ENCODE data around the gene ADH1A. TPM values are rescaled to one million over a fixed set of nuclear protein-coding genes. Genes with fewer than 3 reads are reported as not detected.
A peak's percentile ranks its signal among the peaks of the same experiment; 100 is the strongest.

ADH1A gene
- polyA plus RNA-seq, 1 donor from 2014 or later: not detected

DNA sequence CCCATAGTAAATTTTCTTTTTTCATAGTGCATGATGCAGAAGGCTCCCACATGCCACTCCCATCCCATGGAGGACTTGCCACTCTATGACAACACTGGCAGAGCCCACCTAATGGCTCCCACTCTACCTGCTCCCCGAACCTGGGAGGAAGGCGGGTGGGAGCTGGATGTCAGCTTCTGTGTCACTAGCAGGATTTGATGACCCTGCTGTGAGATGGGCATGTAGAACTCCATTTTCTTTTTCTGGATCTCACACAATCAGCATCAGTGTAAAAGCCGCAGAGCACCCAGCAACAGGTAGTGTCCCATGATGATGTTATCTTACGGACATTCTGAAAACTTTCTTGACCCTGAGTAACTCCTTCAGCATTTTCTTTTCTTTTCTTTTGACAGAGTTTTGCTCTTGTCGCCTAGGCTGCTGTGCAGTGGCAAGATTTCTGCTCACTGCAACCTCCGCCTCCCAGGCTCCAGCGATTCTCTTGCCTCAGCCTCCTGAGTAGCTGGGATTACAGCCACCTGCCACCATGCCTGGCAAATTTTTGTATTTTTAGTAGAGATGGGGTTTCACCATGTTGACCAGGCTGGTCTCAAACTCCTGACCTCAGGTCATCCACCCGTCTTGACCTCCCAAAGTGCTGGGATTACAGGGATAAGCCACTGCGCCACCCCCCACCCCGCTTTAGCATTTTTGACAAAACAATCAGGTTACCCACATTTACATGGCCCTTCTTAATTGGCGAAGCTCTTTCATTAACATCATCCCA, 15.0 kb upstream of the ADH1A start:
- H3K27ac Mint-ChIP-seq: no peak overlapping the region
- no peaks in the 10 kb centered on the region for H3K27me3 Mint-ChIP-seq
- H3K4me1 Mint-ChIP-seq: no peaks in the 10 kb centered on the region
- peaks cover 0 to 5% (median 4%) of the 10 kb centered on the region in 3 donors for H3K9me3 Mint-ChIP-seq
- no peaks in the 10 kb centered on the region for H3K36me3 Mint-ChIP-seq
- no peak overlapping the region for H3K4me3 Mint-ChIP-seq

DNA sequence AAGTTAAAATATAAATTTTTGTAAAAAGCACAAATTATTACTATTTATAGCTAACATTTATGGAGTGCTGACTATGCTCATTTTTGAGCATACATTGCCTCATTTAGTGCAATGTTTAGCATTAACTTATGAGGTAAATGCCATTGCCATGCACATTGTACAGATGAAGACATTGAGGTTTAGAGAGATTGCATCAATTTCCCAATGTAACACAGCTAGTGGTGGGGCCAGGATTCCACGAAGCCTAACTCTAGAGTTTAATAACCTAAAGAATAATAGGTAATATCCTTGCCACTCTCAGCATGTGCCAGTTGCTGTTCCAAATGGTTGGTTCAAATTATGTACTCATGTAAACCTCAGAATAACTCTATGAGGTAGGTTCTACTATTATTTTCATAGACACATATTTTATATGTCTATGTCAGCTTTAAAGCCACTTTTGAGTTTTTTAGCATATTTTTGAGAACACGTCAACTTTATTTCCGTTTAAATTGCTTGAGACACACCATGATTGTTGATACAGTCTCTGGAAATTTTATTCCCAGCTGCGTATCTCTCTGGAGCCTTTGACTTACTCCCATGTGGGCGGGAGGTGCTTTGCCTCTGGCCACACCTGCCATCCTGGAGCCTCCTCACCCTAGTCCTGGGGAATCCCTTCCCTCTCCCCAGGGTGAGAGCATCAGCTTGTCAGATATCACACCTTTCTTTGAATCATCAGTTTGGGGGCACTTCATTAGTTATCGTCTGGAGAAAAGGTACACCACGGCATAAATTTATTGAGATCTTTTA, 10.8 kb upstream of the ADH1A start:
- Mint-ChIP-seq H3K36me3 (no peaks in the 10 kb centered on the region), H3K9me3 (peaks cover 3 to 28% (median 12%) of the 10 kb centered on the region in 3 donors), H3K4me1 (no peaks in the 10 kb centered on the region), H3K4me3 (no peak overlapping the region), H3K27me3 (no peaks in the 10 kb centered on the region), H3K27ac (no peak overlapping the region)

DNA sequence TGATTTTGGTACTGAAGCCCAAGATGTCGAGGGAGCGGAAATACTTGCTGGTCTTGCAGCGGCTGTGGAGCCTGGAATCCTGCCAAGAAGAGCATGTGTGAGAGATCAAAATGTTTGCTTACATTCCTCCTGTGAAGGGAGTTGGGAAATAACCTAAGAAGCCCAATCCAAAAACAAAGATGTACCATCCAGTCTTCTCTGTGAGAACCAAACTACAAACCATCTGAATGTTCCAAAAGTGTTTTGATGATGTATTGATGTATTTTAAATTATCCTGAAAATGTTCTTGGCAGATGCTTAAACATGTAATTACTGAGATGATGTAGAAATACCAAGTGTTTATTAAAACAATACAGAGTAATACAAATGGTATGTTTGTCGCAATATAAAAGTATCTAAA, 10.1 kb upstream of the ADH1A start:
- no peak overlapping the region for H3K27ac Mint-ChIP-seq
- H3K4me1 Mint-ChIP-seq: no peaks in the 10 kb centered on the region
- peaks cover 6 to 33% (median 12%) of the 10 kb centered on the region in 3 donors for H3K9me3 Mint-ChIP-seq
- no peaks in the 10 kb centered on the region for H3K27me3 Mint-ChIP-seq
- no peaks in the 10 kb centered on the region for H3K36me3 Mint-ChIP-seq
- no peak overlapping the region for H3K4me3 Mint-ChIP-seq

DNA sequence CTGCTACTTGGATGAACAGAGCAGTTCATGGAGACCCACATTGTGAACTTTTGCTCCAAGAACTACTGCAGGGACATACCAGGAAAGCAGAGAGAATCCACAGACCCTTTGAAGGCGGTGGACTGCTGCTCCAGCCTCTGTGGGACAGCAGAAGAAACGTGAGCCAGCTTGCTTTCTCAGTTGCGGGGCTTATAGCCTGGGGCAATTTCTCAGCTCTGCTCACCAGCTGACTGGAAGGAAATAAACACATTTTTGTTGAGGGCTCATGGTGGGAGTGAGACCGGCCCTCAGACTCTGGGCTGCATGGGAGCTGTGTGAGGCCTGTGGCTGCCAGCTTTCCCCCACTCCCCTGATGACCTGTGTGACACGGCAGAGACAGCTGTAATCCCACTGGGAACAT, 2.6 kb upstream of the ADH1A start:
- no peaks in the 10 kb centered on the region for H3K4me1 Mint-ChIP-seq
- H3K27me3 Mint-ChIP-seq: peaks cover 9% of the 10 kb centered on the region
- no peak overlapping the region for H3K4me3 Mint-ChIP-seq
- H3K27ac Mint-ChIP-seq: no peak overlapping the region
- no peaks in the 10 kb centered on the region for H3K36me3 Mint-ChIP-seq
- H3K9me3 Mint-ChIP-seq: peaks cover 10 to 28% (median 13%) of the 10 kb centered on the region in 3 donors

DNA sequence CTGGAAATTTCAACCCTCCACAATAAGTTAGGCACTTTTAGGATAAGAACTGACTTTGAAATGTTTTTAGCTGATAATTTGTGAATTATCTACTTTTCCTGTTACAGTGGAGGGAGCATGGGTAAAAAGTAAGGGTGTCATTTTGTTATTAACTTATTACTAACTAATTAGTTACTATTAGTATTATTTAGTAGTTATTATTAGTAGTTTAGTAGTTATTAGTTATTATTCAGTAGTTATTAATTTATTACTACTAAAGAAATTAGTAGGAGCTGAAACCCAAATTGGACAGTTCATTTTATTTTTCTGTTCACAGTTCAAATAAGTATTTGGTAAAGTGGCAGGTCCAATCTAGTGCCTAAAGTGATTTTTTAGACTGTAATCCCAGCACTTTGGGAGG, 5.4 kb downstream of the ADH1A start:
- Mint-ChIP-seq H3K9me3 (peaks cover 0 to 3% (median 0%) of the 10 kb centered on the region in 3 donors), H3K27ac (no peak overlapping the region), H3K27me3 (no peaks in the 10 kb centered on the region), H3K4me1 (no peaks in the 10 kb centered on the region), H3K4me3 (no peak overlapping the region), H3K36me3 (no peaks in the 10 kb centered on the region)

DNA sequence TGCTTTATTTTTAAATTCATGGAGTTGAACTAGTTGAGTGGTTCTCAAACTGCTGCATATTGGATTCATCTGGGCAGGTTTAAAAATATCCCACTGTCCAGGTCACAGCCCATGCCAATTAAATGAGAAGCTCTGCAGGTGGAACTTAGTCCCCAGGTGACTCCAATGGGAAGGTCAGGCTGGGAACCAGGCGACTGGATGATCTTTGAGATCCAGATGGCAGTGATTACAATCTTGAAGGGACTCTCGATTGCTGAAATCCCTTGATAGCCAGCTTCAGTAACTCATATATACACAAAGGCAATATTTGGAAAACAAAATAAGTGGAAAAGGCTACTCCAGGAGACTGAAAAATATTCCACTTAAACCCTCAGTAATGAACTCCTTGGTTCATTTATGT, 8.1 kb downstream of the ADH1A start:
- Mint-ChIP-seq H3K4me3 (no peak overlapping the region), H3K36me3 (no peaks in the 10 kb centered on the region), H3K4me1 (no peaks in the 10 kb centered on the region), H3K9me3 (peaks cover 0 to 3% (median 0%) of the 10 kb centered on the region in 3 donors), H3K27me3 (no peaks in the 10 kb centered on the region), H3K27ac (no peak overlapping the region)

DNA sequence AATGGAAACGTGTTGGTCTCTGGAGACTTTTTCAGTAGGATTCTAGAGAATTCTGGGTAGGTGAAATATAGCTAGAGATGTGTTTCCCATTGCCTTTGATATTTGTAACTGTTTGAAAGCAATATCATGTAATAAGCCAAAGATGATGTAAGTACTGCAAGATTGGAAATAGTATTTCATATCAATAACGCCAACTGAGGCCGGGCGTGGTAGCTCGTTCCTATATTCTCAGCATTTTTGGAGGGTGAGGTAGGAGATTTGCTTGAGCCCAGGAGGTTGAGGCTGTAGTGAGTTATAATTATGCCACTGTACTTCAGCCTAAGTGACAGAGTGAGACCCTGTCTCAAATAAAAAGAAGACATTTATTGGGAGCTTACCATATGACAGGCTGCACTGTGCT, 9.5 kb downstream of the ADH1A start:
- H3K9me3 Mint-ChIP-seq: peaks cover 0 to 2% (median 0%) of the 10 kb centered on the region in 3 donors
- no peaks in the 10 kb centered on the region for H3K27me3 Mint-ChIP-seq
- H3K4me1 Mint-ChIP-seq: no peaks in the 10 kb centered on the region
- no peaks in the 10 kb centered on the region for H3K36me3 Mint-ChIP-seq
- H3K4me3 Mint-ChIP-seq: no peak overlapping the region
- H3K27ac Mint-ChIP-seq: no peak overlapping the region

DNA sequence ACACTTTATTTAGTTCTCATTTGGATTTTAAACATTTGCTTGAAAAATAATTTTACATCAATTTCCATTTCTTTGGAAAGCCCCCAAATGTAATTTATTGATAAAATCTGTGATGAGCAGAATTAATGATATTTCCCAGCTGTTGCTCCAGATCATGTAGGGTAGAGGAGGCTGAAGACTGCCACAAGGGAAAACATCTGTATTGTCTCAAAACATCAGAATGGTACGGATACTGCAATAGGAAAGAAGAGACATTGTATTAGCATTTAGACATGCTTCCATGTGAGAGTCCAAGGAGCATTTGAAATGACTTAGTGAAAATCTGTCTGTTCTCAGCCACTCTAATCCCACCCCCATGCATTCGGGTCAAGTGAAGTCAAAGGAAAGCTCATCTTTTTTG, 14.4 kb downstream of the ADH1A start:
- Mint-ChIP-seq H3K9me3 (peaks cover 0 to 2% (median 0%) of the 10 kb centered on the region in 3 donors), H3K27me3 (no peaks in the 10 kb centered on the region), H3K4me1 (no peaks in the 10 kb centered on the region), H3K4me3 (no peak overlapping the region), H3K36me3 (no peaks in the 10 kb centered on the region), H3K27ac (no peak overlapping the region)

DNA sequence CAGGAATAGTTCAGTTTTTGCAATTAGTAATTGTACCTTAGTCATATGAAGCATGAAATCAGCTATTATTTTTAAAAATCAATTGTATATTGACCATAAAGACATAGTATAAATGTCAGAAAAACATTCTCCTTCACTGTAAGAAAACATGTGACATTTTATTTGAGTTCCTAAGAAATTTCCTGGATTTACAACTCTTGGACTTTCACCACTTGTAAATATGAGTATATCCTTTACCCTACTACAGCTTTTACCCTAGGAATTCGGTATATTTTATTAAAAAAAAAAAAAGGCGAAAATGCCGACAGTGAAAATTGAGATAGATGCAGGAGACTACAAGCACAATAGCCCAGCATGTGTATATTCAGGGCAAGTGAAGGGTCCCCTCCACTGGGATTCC, 14.9 kb downstream of the ADH1A start:
- Mint-ChIP-seq H3K4me1 (no peaks in the 10 kb centered on the region), H3K36me3 (no peaks in the 10 kb centered on the region), H3K4me3 (no peak overlapping the region), H3K27ac (no peak overlapping the region), H3K9me3 (peaks cover 0 to 2% (median 0%) of the 10 kb centered on the region in 3 donors), H3K27me3 (no peaks in the 10 kb centered on the region)

DNA sequence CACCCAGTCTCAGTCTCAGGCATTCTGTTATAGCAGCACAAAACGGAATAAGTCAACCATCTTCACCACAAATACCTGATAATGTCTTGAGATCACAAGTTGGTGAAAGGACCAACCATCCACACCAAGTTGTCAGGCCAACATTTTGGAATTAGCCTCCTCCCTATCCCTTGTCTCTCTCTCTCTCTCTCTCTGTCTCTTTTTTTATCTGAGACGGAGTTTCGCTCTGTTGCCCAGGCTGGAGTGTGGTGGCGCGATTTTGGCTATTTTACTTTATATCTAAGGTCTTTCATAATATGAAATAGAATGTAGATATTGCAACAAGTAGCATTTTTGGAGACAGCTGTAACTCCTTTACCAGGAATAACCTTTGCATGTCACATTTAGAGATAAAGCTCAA, 15.7 kb downstream of the ADH1A start:
- Mint-ChIP-seq H3K27me3 (no peaks in the 10 kb centered on the region), H3K27ac (no peak overlapping the region), H3K4me1 (no peaks in the 10 kb centered on the region), H3K36me3 (no peaks in the 10 kb centered on the region), H3K4me3 (no peak overlapping the region), H3K9me3 (peaks cover 0 to 2% (median 0%) of the 10 kb centered on the region in 3 donors)

DNA sequence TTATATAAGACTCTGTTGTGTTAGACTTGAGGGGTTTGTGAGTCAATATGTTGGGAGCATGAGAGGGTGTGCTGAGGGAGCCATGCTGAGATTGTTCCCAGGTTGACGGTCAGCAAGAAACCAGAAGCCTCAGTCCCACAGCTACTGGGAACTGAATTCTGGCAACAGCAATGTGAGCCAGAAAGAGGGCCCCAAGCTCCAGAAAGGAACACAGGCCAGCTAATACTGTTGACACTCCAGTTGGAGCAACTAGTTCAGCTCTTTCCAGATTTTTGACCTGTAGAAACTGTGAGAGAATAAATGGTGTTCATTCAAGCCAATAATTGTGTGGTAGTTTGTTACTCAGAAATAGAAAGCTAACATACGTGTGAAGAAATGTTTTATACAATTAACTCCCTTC, 17.1 kb downstream of the ADH1A start:
- Mint-ChIP-seq H3K4me3 (no peak overlapping the region), H3K4me1 (no peaks in the 10 kb centered on the region), H3K36me3 (peaks cover 2% of the 10 kb centered on the region), H3K27me3 (no peaks in the 10 kb centered on the region), H3K9me3 (peaks cover 0 to 2% (median 0%) of the 10 kb centered on the region in 3 donors), H3K27ac (no peak overlapping the region)

DNA sequence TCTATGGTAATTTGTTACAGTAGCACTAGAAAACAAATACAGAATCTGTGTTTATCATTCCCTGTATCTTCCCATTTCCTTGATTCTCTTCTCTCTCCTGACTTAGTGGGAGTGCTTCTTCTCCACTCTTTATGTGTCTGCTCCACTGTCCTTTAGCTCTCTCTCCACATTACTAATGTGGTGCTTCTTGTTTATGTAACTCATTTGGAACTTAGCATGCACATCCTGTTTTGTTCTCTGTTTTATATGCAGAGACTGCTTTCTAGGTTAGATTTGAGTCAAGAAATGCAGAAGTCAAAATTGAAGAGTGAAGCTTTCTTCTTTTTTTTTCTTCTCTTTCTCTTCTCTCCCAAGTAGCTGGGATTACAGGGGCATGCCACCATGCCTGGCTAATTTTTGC, 25.9 kb downstream of the ADH1A start:
- peaks cover 2% of the 10 kb centered on the region for H3K27me3 Mint-ChIP-seq
- no peak overlapping the region for H3K27ac Mint-ChIP-seq
- peaks cover 0 to 1% (median 0%) of the 10 kb centered on the region in 3 donors for H3K4me1 Mint-ChIP-seq
- peaks cover 2% of the 10 kb centered on the region for H3K36me3 Mint-ChIP-seq
- no peak overlapping the region for H3K4me3 Mint-ChIP-seq
- peaks cover 0 to 7% (median 6%) of the 10 kb centered on the region in 3 donors for H3K9me3 Mint-ChIP-seq

DNA sequence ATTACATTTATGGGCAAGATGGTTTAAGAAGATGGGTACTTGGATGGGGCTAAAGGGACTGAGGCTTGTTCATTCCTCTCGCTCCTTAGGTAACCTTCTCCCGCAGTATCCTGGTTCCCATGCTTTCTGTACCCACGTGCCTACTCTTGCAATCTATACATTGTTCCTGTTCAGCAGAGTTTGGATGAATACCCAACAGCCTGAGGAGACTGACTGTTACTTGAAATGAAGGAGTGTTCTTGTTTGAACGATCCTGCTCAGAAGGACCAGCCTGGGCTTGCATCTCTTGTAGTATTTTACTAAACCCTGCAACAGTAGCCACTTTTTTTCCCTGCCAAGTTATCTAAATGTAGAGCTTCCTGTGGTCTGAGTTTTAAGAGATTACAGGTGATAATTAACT, 38.0 kb downstream of the ADH1A start:
- peaks cover 2% of the 10 kb centered on the region for H3K27me3 Mint-ChIP-seq
- no peak overlapping the region for H3K27ac Mint-ChIP-seq
- peaks cover 0 to 7% (median 3%) of the 10 kb centered on the region in 3 donors for H3K9me3 Mint-ChIP-seq
- H3K4me3 Mint-ChIP-seq: peak overlapping the region in 1 of 4 donors; percentile 31
- no peaks in the 10 kb centered on the region for H3K36me3 Mint-ChIP-seq
- no peaks in the 10 kb centered on the region for H3K4me1 Mint-ChIP-seq

DNA sequence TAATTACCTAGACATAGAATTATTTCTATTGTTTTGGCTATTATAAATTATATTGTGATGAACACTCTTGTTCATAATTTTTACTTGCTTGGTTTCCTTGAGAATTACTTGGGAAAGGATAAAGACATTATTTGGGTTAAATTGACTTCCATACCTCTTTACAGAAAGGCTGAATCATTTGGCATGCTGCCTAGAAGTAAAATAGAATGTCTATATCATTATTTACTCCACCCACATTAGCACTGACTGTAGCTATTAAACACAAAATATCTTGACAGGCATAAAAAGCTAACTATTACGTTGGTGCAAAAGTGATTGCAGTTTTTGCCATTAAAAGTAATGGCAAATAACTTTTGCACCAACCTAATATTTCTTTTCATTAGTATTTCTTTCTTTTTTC, 42.1 kb downstream of the ADH1A start:
- H3K9me3 Mint-ChIP-seq: peaks cover 2 to 17% (median 11%) of the 10 kb centered on the region in 3 donors
- H3K36me3 Mint-ChIP-seq: peaks cover 3% of the 10 kb centered on the region
- no peak overlapping the region for H3K4me3 Mint-ChIP-seq
- no peak overlapping the region for H3K27ac Mint-ChIP-seq
- H3K27me3 Mint-ChIP-seq: peaks cover 2% of the 10 kb centered on the region
- H3K4me1 Mint-ChIP-seq: no peaks in the 10 kb centered on the region

DNA sequence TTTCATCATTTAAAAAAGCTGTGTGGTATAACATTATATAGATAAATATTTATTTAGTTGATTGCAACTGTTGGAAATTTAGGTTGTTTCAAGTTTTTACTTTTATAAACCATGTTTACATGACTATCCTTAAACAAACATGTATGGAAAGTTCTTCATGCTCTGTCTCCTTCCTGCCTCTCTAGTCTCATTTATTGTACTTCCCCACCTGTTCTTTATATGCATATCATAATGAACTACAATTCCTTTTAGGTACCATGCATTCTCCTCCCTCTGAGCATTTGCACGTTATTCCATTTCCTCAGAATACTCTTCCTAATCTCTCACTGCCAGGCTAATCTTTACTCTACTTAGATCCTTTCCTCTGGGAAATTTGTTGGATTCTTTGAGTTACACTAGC, 54.8 kb downstream of the ADH1A start:
- Mint-ChIP-seq H3K27ac (no peak overlapping the region), H3K36me3 (no peaks in the 10 kb centered on the region), H3K4me3 (no peak overlapping the region), H3K27me3 (peaks cover 4% of the 10 kb centered on the region), H3K9me3 (peaks cover 3 to 4% (median 4%) of the 10 kb centered on the region in 3 donors), H3K4me1 (no peaks in the 10 kb centered on the region)
